ENCODE measurements around the gene STARD3.
A peak's percentile ranks its signal among the peaks of the same experiment; 100 is the strongest.

The STARD3 gene

GRCh38 chr17:39667945-39668924, 31.3 kb downstream of the STARD3 start, which contains the start of gene PNMT:
PNMT (plus strand) TSS chr17:39668453; CDS start chr17:39668476, 23 bp downstream.
- Histone ChIP-seq H3K4ac (ENCODE audit: low read length) (no peak within 1 kb of the TSS), H3K4me2 (ENCODE audit: insufficient read depth, low read length, poor library complexity, severe bottlenecking) (peak within 1 kb of the TSS; percentile 91), H2BK120ac (ENCODE audit: low read depth, low read length) (peak within 1 kb of the TSS; percentile 61), H3K4me1 (ENCODE audit: control insufficient read depth in 2 of 2, insufficient read depth in 1 of 2, low read depth in 1 of 2, low read length in 2 of 2) (peaks cover 8 to 19% of the 10 kb centered on the region in 2 donors), H3K4me3 (ENCODE audit: low read length in 2 of 2) (peak within 1 kb of the TSS; percentile 29 to 71), H4K91ac (ENCODE audit: low read depth, low read length, poor library complexity) (no peak within 1 kb of the TSS), H3K27me3 (ENCODE audit: control insufficient read depth in 3 of 3, insufficient read depth in 3 of 3, low read depth in 1 of 3, low read length in 3 of 3) (peaks cover 0 to 37% (median 20%) of the 10 kb centered on the region in 3 experiments), H3K14ac (ENCODE audit: low read length) (no peak within 1 kb of the TSS), H2BK15ac (ENCODE audit: low read length) (peak within 1 kb of the TSS; percentile 85), H2BK5ac (ENCODE audit: low read length) (peak within 1 kb of the TSS; percentile 60), H2AFZ (ENCODE audit: low read length) (peak within 1 kb of the TSS; percentile 91), H3K36me3 (replicated peaks in 1 of 2; ENCODE audit: control insufficient read depth in 2 of 2, insufficient read depth in 2 of 2, low read length in 2 of 2) (no peaks in the 10 kb centered on the region), H3K9ac (ENCODE audit: low read depth, low read length, poor library complexity) (peak within 1 kb of the TSS; percentile 80), H4K8ac (ENCODE audit: low read depth, low read length) (no peak within 1 kb of the TSS), H3K18ac (ENCODE audit: low read length) (peak within 1 kb of the TSS; percentile 98), H2AK5ac (ENCODE audit: low read depth, low read length) (peak within 1 kb of the TSS; percentile 99), H3K27ac (replicated peaks; ENCODE audit: low read length) (no peak within 1 kb of the TSS), H2BK12ac (ENCODE audit: low read length) (peak within 1 kb of the TSS; percentile 46), H3K23ac (ENCODE audit: low read depth, low read length, poor library complexity) (peak within 1 kb of the TSS; percentile 96), H3K79me1 (ENCODE audit: low read depth, low read length) (peaks cover 4% of the 10 kb centered on the region), H3K9me3 (replicated peaks in 1 of 2; ENCODE audit: control insufficient read depth in 2 of 2, insufficient read depth in 1 of 2, low read depth in 1 of 2, low read length in 2 of 2) (no peaks in the 10 kb centered on the region)
- WGBS, 2 donors (ENCODE audit: extremely low coverage in 2 of 2, insufficient read length in 2 of 2, insufficient replicate concordance in 1 of 2), result no CpG with 5 or more reads among the region's 85 CpGs
- no peak for DNase-seq (ENCODE audit: low spot score)

GRCh38 chr17:39669897-39670735, 33.2 kb downstream of the STARD3 start:
- DNase-seq (ENCODE audit: low spot score), result no peak
- H3K79me1 ChIP-seq (ENCODE audit: low read depth, low read length), result peaks cover 2% of the 10 kb centered on the region
- peak overlapping the region; percentile 28 for H2BK15ac ChIP-seq (ENCODE audit: low read length)
- peak overlapping the region; percentile 61 for H3K18ac ChIP-seq (ENCODE audit: low read length)
- H3K9ac ChIP-seq (ENCODE audit: low read depth, low read length, poor library complexity), result peak overlapping the region; percentile 68
- H3K9me3 ChIP-seq (replicated peaks in 1 of 2; ENCODE audit: control insufficient read depth in 2 of 2, insufficient read depth in 1 of 2, low read depth in 1 of 2, low read length in 2 of 2), result no peaks in the 10 kb centered on the region
- peaks cover 0 to 37% (median 20%) of the 10 kb centered on the region in 3 experiments for H3K27me3 ChIP-seq (ENCODE audit: control insufficient read depth in 3 of 3, insufficient read depth in 3 of 3, low read depth in 1 of 3, low read length in 3 of 3)
- H2BK5ac ChIP-seq (ENCODE audit: low read length), result peak overlapping the region; percentile 22
- peaks cover 8 to 11% of the 10 kb centered on the region in 2 donors for H3K4me1 ChIP-seq (ENCODE audit: control insufficient read depth in 2 of 2, insufficient read depth in 1 of 2, low read depth in 1 of 2, low read length in 2 of 2)
- H3K4ac ChIP-seq (ENCODE audit: low read length), result peak overlapping the region; percentile 31
- peak overlapping the region; percentile 56 for H4K8ac ChIP-seq (ENCODE audit: low read depth, low read length)
- H3K4me3 ChIP-seq (ENCODE audit: low read length in 2 of 2), result peak overlapping the region in 1 of 2 donors; percentile 36
- WGBS, 2 donors (ENCODE audit: extremely low coverage in 2 of 2, insufficient read length in 2 of 2, insufficient replicate concordance in 1 of 2), result no CpG with 5 or more reads among the region's 23 CpGs
- no peak overlapping the region for H3K14ac ChIP-seq (ENCODE audit: low read length)
- H2AK5ac ChIP-seq (ENCODE audit: low read depth, low read length), result peak overlapping the region; percentile 98
- H3K4me2 ChIP-seq (ENCODE audit: insufficient read depth, low read length, poor library complexity, severe bottlenecking), result no peak overlapping the region
- H3K23ac ChIP-seq (ENCODE audit: low read depth, low read length, poor library complexity), result peak overlapping the region; percentile 81
- no peak overlapping the region for H4K91ac ChIP-seq (ENCODE audit: low read depth, low read length, poor library complexity)
- H2BK12ac ChIP-seq (ENCODE audit: low read length), result no peak overlapping the region
- no peak overlapping the region for H2AFZ ChIP-seq (ENCODE audit: low read length)
- H2BK120ac ChIP-seq (ENCODE audit: low read depth, low read length), result no peak overlapping the region
- H3K36me3 ChIP-seq (replicated peaks in 1 of 2; ENCODE audit: control insufficient read depth in 2 of 2, insufficient read depth in 2 of 2, low read length in 2 of 2), result no peaks in the 10 kb centered on the region
- H3K27ac ChIP-seq (replicated peaks; ENCODE audit: low read length), result no peak overlapping the region

- H3K9ac ChIP-seq (ENCODE audit: low read depth, low read length, poor library complexity), result no peak overlapping the region
- peaks cover 8 to 11% of the 10 kb centered on the region in 2 donors for H3K4me1 ChIP-seq (ENCODE audit: control insufficient read depth in 2 of 2, insufficient read depth in 1 of 2, low read depth in 1 of 2, low read length in 2 of 2)
- no peaks in the 10 kb centered on the region for H3K9me3 ChIP-seq (replicated peaks in 1 of 2; ENCODE audit: control insufficient read depth in 2 of 2, insufficient read depth in 1 of 2, low read depth in 1 of 2, low read length in 2 of 2)
- H3K27me3 ChIP-seq (ENCODE audit: control insufficient read depth in 3 of 3, insufficient read depth in 3 of 3, low read depth in 1 of 3, low read length in 3 of 3), result peaks cover 0 to 36% (median 20%) of the 10 kb centered on the region in 3 experiments
- no peak overlapping the region for H3K4me2 ChIP-seq (ENCODE audit: insufficient read depth, low read length, poor library complexity, severe bottlenecking)
- peak overlapping the region; percentile 98 for H2AK5ac ChIP-seq (ENCODE audit: low read depth, low read length)
- H2BK12ac ChIP-seq (ENCODE audit: low read length), result no peak overlapping the region
- H3K27ac ChIP-seq (replicated peaks; ENCODE audit: low read length), result no peak overlapping the region
- no peak overlapping the region for H3K4me3 ChIP-seq (ENCODE audit: low read length in 2 of 2)
- no peak overlapping the region for H2BK15ac ChIP-seq (ENCODE audit: low read length)
- peaks cover 2% of the 10 kb centered on the region for H3K79me1 ChIP-seq (ENCODE audit: low read depth, low read length)
- no peaks in the 10 kb centered on the region for H3K36me3 ChIP-seq (replicated peaks in 1 of 2; ENCODE audit: control insufficient read depth in 2 of 2, insufficient read depth in 2 of 2, low read length in 2 of 2)
- H3K23ac ChIP-seq (ENCODE audit: low read depth, low read length, poor library complexity), result peak overlapping the region; percentile 68
- peak overlapping the region; percentile 22 for H2BK5ac ChIP-seq (ENCODE audit: low read length)
- H3K4ac ChIP-seq (ENCODE audit: low read length), result no peak overlapping the region
- H3K18ac ChIP-seq (ENCODE audit: low read length), result peak overlapping the region; percentile 35
- H2BK120ac ChIP-seq (ENCODE audit: low read depth, low read length), result no peak overlapping the region
- no peak overlapping the region for H3K14ac ChIP-seq (ENCODE audit: low read length)
- H2AFZ ChIP-seq (ENCODE audit: low read length), result no peak overlapping the region
- no peak for DNase-seq (ENCODE audit: low spot score)
- no peak overlapping the region for H4K8ac ChIP-seq (ENCODE audit: low read depth, low read length)
- WGBS, 2 donors (ENCODE audit: extremely low coverage in 2 of 2, insufficient read length in 2 of 2, insufficient replicate concordance in 1 of 2), result no CpG with 5 or more reads among the region's 4 CpGs
- H4K91ac ChIP-seq (ENCODE audit: low read depth, low read length, poor library complexity), result no peak overlapping the region
These were observed 33.8 kb downstream of the STARD3 start for GRCh38 chr17:39670746-39671145.

Measured in neuronal stem cell (in vitro differentiated cells).